OCI-LY1 (cell line): ENCODE measurements around the gene CD93.

ENCODE experiments used
- H2AFZ ChIP-seq: fragments of 200-600 bp; sonication (generic), shearing (Covaris generic); 2 replicates; pipeline ENCODE4 v1.6.0; 2014; ENCODE audit warnings: antibody characterized with exemption, mild to moderate bottlenecking, low read length
- H3F3A ChIP-seq: fragments of 200-600 bp; sonication (generic), shearing (Covaris generic); 2 replicates; pipeline ENCODE4 v1.6.0; 2014; ENCODE audit warnings: mild to moderate bottlenecking, antibody characterized with exemption, low read length, moderate library complexity; ENCODE audit not compliant: insufficient read depth
- H3K27ac ChIP-seq: fragments of 200-600 bp; sonication (generic); 2 replicates; pipeline ENCODE4 v1.5.1; 2014; ENCODE audit warnings: low read length, mixed run types, mild to moderate bottlenecking, low read depth; ENCODE audit not compliant: poor library complexity, severe bottlenecking
- H3K27me3 ChIP-seq: fragments of 200-600 bp; sonication (generic); 2 replicates; pipeline ENCODE4 v1.6.0; 2014; ENCODE audit warnings: antibody characterized with exemption, mild to moderate bottlenecking, low read length, moderate library complexity; ENCODE audit not compliant: insufficient read depth
- H3K36me3 ChIP-seq: fragments of 200-600 bp; sonication (generic); 2 replicates; pipeline ENCODE4 v1.6.1; 2014; ENCODE audit warnings: mild to moderate bottlenecking, antibody characterized with exemption, low read length, moderate library complexity, mixed read lengths; ENCODE audit not compliant: insufficient read depth
- H3K4me1 ChIP-seq: fragments of 200-600 bp; sonication (generic); 2 replicates; pipeline ENCODE4 v1.5.1; 2014; ENCODE audit warnings: mild to moderate bottlenecking, low read length, moderate library complexity; ENCODE audit not compliant: insufficient read depth, severe bottlenecking
- H3K4me2 ChIP-seq: fragments of 200-600 bp; sonication (generic), shearing (Covaris generic); 2 replicates; pipeline ENCODE4 v1.6.1; 2014; ENCODE audit warnings: low read length
- H3K4me3 ChIP-seq: fragments of 200-600 bp; sonication (generic); 2 replicates; pipeline ENCODE4 v1.5.1; 2014; ENCODE audit warnings: low read length, low read depth, mild to moderate bottlenecking, mixed read lengths; ENCODE audit not compliant: poor library complexity, severe bottlenecking
- H3K79me2 ChIP-seq: fragments of 200-600 bp; shearing (Covaris generic); 2 replicates; pipeline ENCODE4 v1.6.1; 2016; ENCODE audit warnings: mixed run types, low read length, mixed read lengths; ENCODE audit not compliant: insufficient read depth
- H3K9ac ChIP-seq: fragments of 200-600 bp; sonication (generic), shearing (Covaris generic); 2 replicates; pipeline ENCODE4 v1.6.1; 2014; ENCODE audit warnings: mild to moderate bottlenecking, low read length, mixed read lengths
- H3K9me2 ChIP-seq: fragments of 200-600 bp; sonication (generic), shearing (Covaris generic); 2 replicates; pipeline ENCODE4 v1.6.1; 2014; ENCODE audit warnings: low read depth, mild to moderate bottlenecking, low read length, mixed read lengths
- H3K9me3 ChIP-seq: fragments of 200-600 bp; shearing (Covaris generic); 2 replicates; pipeline ENCODE4 v1.6.1; 2014; ENCODE audit warnings: low read length, mixed read lengths
- H4K20me1 ChIP-seq: fragments of 200-600 bp; sonication (generic), shearing (Covaris generic); 2 replicates; pipeline ENCODE4 v1.6.0; 2016; ENCODE audit warnings: mild to moderate bottlenecking, low read length; ENCODE audit not compliant: insufficient read depth
- EZH2 ChIP-seq: fragments of 200-600 bp; sonication (generic), shearing (Covaris generic); IDR thresholded peaks from 2 replicates; pipeline ENCODE4 v1.8.0; 2017; ENCODE audit warnings: borderline replicate concordance, mixed run types, mild to moderate bottlenecking, antibody characterized with exemption, low read length, moderate library complexity, mixed read lengths
- TF ChIP-seq, protein P1 (sequence below): fragments of 200-600 bp; sonication (generic), shearing (Covaris generic); IDR thresholded peaks from 2 replicates; pipeline ENCODE4 v1.5.1; 2017; ENCODE audit warnings: mild to moderate bottlenecking, antibody characterized with exemption, low read length, moderate library complexity, mixed read lengths

CD93 gene

GRCh38 chr20:23084282-23084844, 1.8 kb downstream of the CD93 start:
- Histone ChIP-seq H3K79me2 (no peaks in the 10 kb centered on the region), H3K4me2 (no peak overlapping the region), H3K4me1 (no peaks in the 10 kb centered on the region), H3K9me3 (no peaks in the 10 kb centered on the region), H3K27ac (no peak overlapping the region), H3K9me2 (no peaks in the 10 kb centered on the region), H3K27me3 (peaks cover 3% of the 10 kb centered on the region; the same call in 1 of the 2 replicates), H2AFZ (no peak overlapping the region), H3F3A (no peaks in the 10 kb centered on the region), H4K20me1 (no peaks in the 10 kb centered on the region), H3K9ac (no peak overlapping the region), H3K36me3 (no peaks in the 10 kb centered on the region), H3K4me3 (no peak overlapping the region)
- TF ChIP-seq, protein P1, sequence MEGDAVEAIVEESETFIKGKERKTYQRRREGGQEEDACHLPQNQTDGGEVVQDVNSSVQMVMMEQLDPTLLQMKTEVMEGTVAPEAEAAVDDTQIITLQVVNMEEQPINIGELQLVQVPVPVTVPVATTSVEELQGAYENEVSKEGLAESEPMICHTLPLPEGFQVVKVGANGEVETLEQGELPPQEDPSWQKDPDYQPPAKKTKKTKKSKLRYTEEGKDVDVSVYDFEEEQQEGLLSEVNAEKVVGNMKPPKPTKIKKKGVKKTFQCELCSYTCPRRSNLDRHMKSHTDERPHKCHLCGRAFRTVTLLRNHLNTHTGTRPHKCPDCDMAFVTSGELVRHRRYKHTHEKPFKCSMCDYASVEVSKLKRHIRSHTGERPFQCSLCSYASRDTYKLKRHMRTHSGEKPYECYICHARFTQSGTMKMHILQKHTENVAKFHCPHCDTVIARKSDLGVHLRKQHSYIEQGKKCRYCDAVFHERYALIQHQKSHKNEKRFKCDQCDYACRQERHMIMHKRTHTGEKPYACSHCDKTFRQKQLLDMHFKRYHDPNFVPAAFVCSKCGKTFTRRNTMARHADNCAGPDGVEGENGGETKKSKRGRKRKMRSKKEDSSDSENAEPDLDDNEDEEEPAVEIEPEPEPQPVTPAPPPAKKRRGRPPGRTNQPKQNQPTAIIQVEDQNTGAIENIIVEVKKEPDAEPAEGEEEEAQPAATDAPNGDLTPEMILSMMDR, result no peak
- TF ChIP-seq EZH2, result no peak

GRCh38 chr20:23083553-23084220, 2.4 kb downstream of the CD93 start:
- H4K20me1 ChIP-seq, result no peaks in the 10 kb centered on the region
- H3K9me2 ChIP-seq, result no peaks in the 10 kb centered on the region
- no peaks in the 10 kb centered on the region for H3K4me1 ChIP-seq
- no peaks in the 10 kb centered on the region for H3K36me3 ChIP-seq
- H2AFZ ChIP-seq, result no peak overlapping the region
- H3K9me3 ChIP-seq, result no peaks in the 10 kb centered on the region
- peaks cover 3% of the 10 kb centered on the region; the same call in 1 of the 2 replicates for H3K27me3 ChIP-seq
- H3K9ac ChIP-seq, result no peak overlapping the region
- no peak overlapping the region for H3K4me2 ChIP-seq
- H3K27ac ChIP-seq, result no peak overlapping the region
- H3K79me2 ChIP-seq, result no peaks in the 10 kb centered on the region
- TF ChIP-seq, protein P1, result no peak
- TF ChIP-seq EZH2, result no peak
- H3K4me3 ChIP-seq, result no peak overlapping the region
- H3F3A ChIP-seq, result no peaks in the 10 kb centered on the region

GRCh38 chr20:23082846-23083552, 3.1 kb downstream of the CD93 start:
- H3K79me2 ChIP-seq, result no peaks in the 10 kb centered on the region
- H3K4me1 ChIP-seq, result no peaks in the 10 kb centered on the region
- no peaks in the 10 kb centered on the region for H3K9me3 ChIP-seq
- TF ChIP-seq EZH2, result no peak
- TF ChIP-seq, protein P1, result no peak
- H3K9ac ChIP-seq, result no peak overlapping the region
- H3K4me2 ChIP-seq, result no peak overlapping the region
- no peaks in the 10 kb centered on the region for H3F3A ChIP-seq
- peaks cover 2% of the 10 kb centered on the region; the same call in 1 of the 2 replicates for H3K27me3 ChIP-seq
- no peak overlapping the region for H2AFZ ChIP-seq
- H3K36me3 ChIP-seq, result no peaks in the 10 kb centered on the region
- no peak overlapping the region for H3K27ac ChIP-seq
- H3K4me3 ChIP-seq, result no peak overlapping the region
- H3K9me2 ChIP-seq, result no peaks in the 10 kb centered on the region
- H4K20me1 ChIP-seq, result no peaks in the 10 kb centered on the region
